ENCODE measurements around the gene CLK2.

- TF ChIP-seq CTCF (conservative IDR thresholded peaks at IDR 0.05) (no peak), ZFX (IDR thresholded peaks at IDR 0.05) (no peak)
Measured at GRCh38 chr1:155253208-155253607, 20.1 kb downstream of the CLK2 start.

Measured in C4-2B (cell line).